ENCODE measurements around the gene ZBED2.

ZBED2 gene

DNA sequence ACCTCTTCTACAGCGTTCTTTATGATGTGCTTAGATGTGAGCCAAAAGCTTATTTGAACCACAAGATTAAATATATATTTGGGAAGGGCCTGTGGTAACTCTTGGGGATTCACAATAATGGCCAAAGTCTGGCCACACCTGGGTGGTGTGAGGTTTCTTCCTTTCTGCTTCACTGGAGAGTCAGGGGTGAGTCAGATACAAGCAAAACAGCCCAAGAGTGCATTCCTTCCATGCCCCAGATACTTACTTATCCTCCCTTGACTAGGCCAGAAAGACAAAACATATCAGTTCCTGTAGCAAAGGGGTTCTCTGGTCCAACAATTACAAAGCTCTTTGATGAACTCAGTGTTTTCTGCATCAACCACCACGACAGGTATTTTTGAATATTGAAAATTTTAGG is 941 bp downstream of the ZBED2 start:
- ATAC-seq = peak; percentile 77
- TF ChIP-seq, protein P1, sequence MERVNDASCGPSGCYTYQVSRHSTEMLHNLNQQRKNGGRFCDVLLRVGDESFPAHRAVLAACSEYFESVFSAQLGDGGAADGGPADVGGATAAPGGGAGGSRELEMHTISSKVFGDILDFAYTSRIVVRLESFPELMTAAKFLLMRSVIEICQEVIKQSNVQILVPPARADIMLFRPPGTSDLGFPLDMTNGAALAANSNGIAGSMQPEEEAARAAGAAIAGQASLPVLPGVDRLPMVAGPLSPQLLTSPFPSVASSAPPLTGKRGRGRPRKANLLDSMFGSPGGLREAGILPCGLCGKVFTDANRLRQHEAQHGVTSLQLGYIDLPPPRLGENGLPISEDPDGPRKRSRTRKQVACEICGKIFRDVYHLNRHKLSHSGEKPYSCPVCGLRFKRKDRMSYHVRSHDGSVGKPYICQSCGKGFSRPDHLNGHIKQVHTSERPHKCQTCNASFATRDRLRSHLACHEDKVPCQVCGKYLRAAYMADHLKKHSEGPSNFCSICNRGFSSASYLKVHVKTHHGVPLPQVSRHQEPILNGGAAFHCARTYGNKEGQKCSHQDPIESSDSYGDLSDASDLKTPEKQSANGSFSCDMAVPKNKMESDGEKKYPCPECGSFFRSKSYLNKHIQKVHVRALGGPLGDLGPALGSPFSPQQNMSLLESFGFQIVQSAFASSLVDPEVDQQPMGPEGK (CRISPR knock-in tag; IDR thresholded peaks at IDR 0.05; ENCODE audit: borderline replicate concordance) = no peak
- TF ChIP-seq ZNF70 (CRISPR knock-in tag; IDR thresholded peaks at IDR 0.05) (no peak), RARB (CRISPR knock-in tag; IDR thresholded peaks at IDR 0.05) (no peak), ZC3H10 (CRISPR knock-in tag; IDR thresholded peaks at IDR 0.05) (no peak)
- TF ChIP-seq, protein P2, sequence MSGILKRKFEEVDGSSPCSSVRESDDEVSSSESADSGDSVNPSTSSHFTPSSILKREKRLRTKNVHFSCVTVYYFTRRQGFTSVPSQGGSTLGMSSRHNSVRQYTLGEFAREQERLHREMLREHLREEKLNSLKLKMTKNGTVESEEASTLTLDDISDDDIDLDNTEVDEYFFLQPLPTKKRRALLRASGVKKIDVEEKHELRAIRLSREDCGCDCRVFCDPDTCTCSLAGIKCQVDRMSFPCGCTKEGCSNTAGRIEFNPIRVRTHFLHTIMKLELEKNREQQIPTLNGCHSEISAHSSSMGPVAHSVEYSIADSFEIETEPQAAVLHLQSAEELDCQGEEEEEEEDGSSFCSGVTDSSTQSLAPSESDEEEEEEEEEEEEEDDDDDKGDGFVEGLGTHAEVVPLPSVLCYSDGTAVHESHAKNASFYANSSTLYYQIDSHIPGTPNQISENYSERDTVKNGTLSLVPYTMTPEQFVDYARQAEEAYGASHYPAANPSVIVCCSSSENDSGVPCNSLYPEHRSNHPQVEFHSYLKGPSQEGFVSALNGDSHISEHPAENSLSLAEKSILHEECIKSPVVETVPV (CRISPR knock-in tag; IDR thresholded peaks at IDR 0.05) = no peak

DNA sequence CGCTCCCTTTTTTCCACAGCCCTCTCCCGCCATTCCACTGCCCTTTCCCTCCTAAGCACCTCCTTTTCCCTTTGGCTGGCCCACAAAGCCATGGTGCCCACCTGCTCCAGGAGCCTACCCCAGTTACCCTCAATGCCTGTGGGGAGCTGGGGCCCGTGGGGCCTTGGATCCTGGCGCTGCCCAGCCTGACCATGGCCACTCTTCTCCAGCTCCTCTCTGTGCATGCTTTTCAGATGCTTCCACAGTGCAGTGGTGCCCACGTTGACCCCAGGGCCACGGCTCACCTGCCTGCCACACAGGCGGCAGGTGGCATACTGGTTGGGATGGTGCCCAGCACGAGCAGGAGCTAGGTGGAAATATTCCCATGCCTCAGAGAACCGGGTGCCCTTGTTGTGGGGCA is 1.5 kb downstream of the ZBED2 start:
- no peak for ATAC-seq
- TF ChIP-seq ISL1 (CRISPR knock-in tag; IDR thresholded peaks at IDR 0.05) (no peak), OSR1 (CRISPR knock-in tag; IDR thresholded peaks at IDR 0.05) (no peak), ARNTL (CRISPR knock-in tag; IDR thresholded peaks at IDR 0.05; ENCODE audit: borderline replicate concordance, low read depth) (no peak), BACH2 (CRISPR knock-in tag; IDR thresholded peaks at IDR 0.05; ENCODE audit: borderline replicate concordance) (no peak), PPARA (CRISPR knock-in tag; IDR thresholded peaks at IDR 0.05; ENCODE audit: borderline replicate concordance) (no peak), ZNF70 (CRISPR knock-in tag; IDR thresholded peaks at IDR 0.05) (no peak), ZC3H10 (CRISPR knock-in tag; IDR thresholded peaks at IDR 0.05) (no peak), RARB (CRISPR knock-in tag; IDR thresholded peaks at IDR 0.05) (no peak), ZNF565 (CRISPR knock-in tag; conservative IDR thresholded peaks at IDR 0.05; ENCODE audit: low read depth) (no peak), ZFP30 (CRISPR knock-in tag; IDR thresholded peaks at IDR 0.05) (no peak), ZFP3 (CRISPR knock-in tag; IDR thresholded peaks at IDR 0.05) (no peak)
- TF ChIP-seq, protein P2 (CRISPR knock-in tag; IDR thresholded peaks at IDR 0.05) = no peak
- TF ChIP-seq, protein P3, sequence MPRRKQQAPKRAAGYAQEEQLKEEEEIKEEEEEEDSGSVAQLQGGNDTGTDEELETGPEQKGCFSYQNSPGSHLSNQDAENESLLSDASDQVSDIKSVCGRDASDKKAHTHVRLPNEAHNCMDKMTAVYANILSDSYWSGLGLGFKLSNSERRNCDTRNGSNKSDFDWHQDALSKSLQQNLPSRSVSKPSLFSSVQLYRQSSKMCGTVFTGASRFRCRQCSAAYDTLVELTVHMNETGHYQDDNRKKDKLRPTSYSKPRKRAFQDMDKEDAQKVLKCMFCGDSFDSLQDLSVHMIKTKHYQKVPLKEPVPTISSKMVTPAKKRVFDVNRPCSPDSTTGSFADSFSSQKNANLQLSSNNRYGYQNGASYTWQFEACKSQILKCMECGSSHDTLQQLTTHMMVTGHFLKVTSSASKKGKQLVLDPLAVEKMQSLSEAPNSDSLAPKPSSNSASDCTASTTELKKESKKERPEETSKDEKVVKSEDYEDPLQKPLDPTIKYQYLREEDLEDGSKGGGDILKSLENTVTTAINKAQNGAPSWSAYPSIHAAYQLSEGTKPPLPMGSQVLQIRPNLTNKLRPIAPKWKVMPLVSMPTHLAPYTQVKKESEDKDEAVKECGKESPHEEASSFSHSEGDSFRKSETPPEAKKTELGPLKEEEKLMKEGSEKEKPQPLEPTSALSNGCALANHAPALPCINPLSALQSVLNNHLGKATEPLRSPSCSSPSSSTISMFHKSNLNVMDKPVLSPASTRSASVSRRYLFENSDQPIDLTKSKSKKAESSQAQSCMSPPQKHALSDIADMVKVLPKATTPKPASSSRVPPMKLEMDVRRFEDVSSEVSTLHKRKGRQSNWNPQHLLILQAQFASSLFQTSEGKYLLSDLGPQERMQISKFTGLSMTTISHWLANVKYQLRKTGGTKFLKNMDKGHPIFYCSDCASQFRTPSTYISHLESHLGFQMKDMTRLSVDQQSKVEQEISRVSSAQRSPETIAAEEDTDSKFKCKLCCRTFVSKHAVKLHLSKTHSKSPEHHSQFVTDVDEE (CRISPR knock-in tag; IDR thresholded peaks at IDR 0.05) = no peak
- TF ChIP-seq, protein P1 (CRISPR knock-in tag; IDR thresholded peaks at IDR 0.05; ENCODE audit: borderline replicate concordance) = no peak
- TF ChIP-seq, protein P4, sequence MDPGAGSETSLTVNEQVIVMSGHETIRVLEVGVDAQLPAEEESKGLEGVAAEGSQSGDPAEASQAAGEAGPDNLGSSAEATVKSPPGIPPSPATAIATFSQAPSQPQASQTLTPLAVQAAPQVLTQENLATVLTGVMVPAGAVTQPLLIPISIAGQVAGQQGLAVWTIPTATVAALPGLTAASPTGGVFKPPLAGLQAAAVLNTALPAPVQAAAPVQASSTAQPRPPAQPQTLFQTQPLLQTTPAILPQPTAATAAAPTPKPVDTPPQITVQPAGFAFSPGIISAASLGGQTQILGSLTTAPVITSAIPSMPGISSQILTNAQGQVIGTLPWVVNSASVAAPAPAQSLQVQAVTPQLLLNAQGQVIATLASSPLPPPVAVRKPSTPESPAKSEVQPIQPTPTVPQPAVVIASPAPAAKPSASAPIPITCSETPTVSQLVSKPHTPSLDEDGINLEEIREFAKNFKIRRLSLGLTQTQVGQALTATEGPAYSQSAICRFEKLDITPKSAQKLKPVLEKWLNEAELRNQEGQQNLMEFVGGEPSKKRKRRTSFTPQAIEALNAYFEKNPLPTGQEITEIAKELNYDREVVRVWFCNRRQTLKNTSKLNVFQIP (CRISPR knock-in tag; IDR thresholded peaks at IDR 0.05; ENCODE audit: borderline replicate concordance, low read depth) = no peak

DNA sequence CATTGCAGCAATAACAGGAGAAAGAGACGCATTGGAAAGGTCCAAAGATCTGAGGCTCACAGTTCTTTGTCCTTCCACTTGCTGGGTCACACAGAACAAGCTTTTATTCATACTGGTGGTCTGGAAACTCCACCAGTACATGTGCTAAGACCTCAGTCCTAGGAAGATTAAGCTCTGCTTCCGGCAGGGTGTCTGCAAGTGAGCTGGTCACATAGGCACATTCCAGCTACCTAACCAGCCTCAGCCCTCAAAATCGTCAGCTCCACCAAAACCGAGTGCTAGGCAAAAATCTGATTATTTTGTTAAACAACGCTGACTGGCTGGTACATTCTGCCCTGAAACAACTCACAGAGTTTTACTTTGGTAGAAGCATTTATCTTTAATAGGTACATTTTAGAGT is 2.2 kb downstream of the ZBED2 start:
- ATAC-seq = no peak
- TF ChIP-seq OSR1 (CRISPR knock-in tag; IDR thresholded peaks at IDR 0.05) = no peak
- TF ChIP-seq, protein P2 (CRISPR knock-in tag; IDR thresholded peaks at IDR 0.05) = no peak
- TF ChIP-seq CSDC2 (CRISPR knock-in tag; IDR thresholded peaks at IDR 0.05) = no peak
- no peak for TF ChIP-seq TCF4 (CRISPR knock-in tag; IDR thresholded peaks at IDR 0.05; ENCODE audit: borderline replicate concordance)
- TF ChIP-seq ZFP3 (CRISPR knock-in tag; IDR thresholded peaks at IDR 0.05) = no peak
- no peak for TF ChIP-seq ZNF70 (CRISPR knock-in tag; IDR thresholded peaks at IDR 0.05)
- TF ChIP-seq ISL1 (CRISPR knock-in tag; IDR thresholded peaks at IDR 0.05) = no peak
- TF ChIP-seq SNAI2 (CRISPR knock-in tag; IDR thresholded peaks at IDR 0.05) = no peak
- TF ChIP-seq, protein P4 (CRISPR knock-in tag; IDR thresholded peaks at IDR 0.05; ENCODE audit: borderline replicate concordance, low read depth) = no peak
- no peak for TF ChIP-seq ZFP30 (CRISPR knock-in tag; IDR thresholded peaks at IDR 0.05)
- no peak for TF ChIP-seq TOX (CRISPR knock-in tag; IDR thresholded peaks at IDR 0.05; ENCODE audit: borderline replicate concordance)
- TF ChIP-seq PPARA (CRISPR knock-in tag; IDR thresholded peaks at IDR 0.05; ENCODE audit: borderline replicate concordance) = no peak
- TF ChIP-seq BACH2 (CRISPR knock-in tag; IDR thresholded peaks at IDR 0.05; ENCODE audit: borderline replicate concordance) = no peak
- no peak for TF ChIP-seq ESRRG (CRISPR knock-in tag; IDR thresholded peaks at IDR 0.05)
- no peak for TF ChIP-seq RARB (CRISPR knock-in tag; IDR thresholded peaks at IDR 0.05)
- no peak for TF ChIP-seq ZNF565 (CRISPR knock-in tag; conservative IDR thresholded peaks at IDR 0.05; ENCODE audit: low read depth)

Data from SK-N-SH treated with all-trans-retinoic acid at 6 μM for 48 hours (cell line).